Ramos (cell line): ENCODE data around the gene HLA-DQA1.

Source experiments
- in situ Hi-C: fragments of 300-500 bp; cut with MboI; formaldehyde crosslinking; loops from one replicate; pipeline ENCODE4 v1.14.3; 2022; ENCODE audit warnings: low sequenced_read_pairs; ENCODE audit not compliant: unreplicated experiment

Gene HLA-DQA1

GRCh38 chr6:32689531-32690501 lies 52.6 kb downstream of the HLA-DQA1 start:
- in situ Hi-C loops = no loop called here

GRCh38 chr6:32692019-32692418 lies 54.8 kb downstream of the HLA-DQA1 start:
- in situ Hi-C loops = no loop called here
